ENCODE measurements around the gene ETV3.

DNA sequence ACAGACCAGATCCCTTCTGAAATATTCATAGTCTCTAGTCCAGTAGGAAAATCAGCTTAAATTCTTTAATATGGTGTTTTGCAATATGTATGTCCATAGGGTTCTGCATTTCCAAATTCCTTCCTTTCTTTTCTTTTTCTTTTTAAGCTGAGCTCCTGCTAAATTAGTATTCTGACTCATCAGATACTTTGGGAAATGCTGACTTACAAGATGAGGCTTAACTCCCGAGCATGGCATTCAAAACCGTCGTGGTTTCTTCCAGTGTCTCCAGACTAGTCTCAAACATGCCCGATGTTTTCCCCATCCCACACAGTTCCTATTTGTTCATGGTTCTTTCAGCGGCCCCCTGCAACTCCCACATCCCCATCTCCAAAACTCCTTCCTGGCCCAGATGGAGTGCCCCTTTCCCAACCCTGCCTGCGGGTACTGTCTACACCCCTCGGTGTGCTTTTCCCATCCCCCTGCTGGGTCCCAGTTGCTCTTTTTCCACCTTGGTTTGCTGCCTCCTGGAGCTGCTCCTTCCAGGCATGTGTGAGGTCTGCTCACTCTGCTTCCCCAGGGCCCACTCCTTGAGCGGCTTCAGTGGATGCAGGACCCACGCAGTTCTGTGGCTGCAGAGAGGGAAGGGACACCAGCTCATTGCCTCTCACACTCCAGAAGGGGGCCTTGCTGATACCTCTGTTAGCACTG is 19.5 kb upstream of the ETV3 start:
- TF ChIP-seq, protein P1, sequence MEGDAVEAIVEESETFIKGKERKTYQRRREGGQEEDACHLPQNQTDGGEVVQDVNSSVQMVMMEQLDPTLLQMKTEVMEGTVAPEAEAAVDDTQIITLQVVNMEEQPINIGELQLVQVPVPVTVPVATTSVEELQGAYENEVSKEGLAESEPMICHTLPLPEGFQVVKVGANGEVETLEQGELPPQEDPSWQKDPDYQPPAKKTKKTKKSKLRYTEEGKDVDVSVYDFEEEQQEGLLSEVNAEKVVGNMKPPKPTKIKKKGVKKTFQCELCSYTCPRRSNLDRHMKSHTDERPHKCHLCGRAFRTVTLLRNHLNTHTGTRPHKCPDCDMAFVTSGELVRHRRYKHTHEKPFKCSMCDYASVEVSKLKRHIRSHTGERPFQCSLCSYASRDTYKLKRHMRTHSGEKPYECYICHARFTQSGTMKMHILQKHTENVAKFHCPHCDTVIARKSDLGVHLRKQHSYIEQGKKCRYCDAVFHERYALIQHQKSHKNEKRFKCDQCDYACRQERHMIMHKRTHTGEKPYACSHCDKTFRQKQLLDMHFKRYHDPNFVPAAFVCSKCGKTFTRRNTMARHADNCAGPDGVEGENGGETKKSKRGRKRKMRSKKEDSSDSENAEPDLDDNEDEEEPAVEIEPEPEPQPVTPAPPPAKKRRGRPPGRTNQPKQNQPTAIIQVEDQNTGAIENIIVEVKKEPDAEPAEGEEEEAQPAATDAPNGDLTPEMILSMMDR (IDR thresholded peaks at IDR 0.05; ENCODE audit: control extremely low read depth in 1 of 3, insufficient read depth in 1 of 3, low read depth in 1 of 3, low read length in 3 of 3) = no peak
- TF ChIP-seq TAF1 (IDR thresholded peaks at IDR 0.05; ENCODE audit: low read depth, low read length) (no peak), KDM4A (IDR thresholded peaks at IDR 0.05; ENCODE audit: low read depth, low read length, severe bottlenecking) (no peak), PHF8 (conservative IDR thresholded peaks at IDR 0.05; ENCODE audit: low read depth, low read length) (no peak)

All from H1 (cell line).